H1 (cell line): ENCODE data around the gene NRK. TPM values are rescaled to one million over a fixed set of nuclear protein-coding genes. Genes with fewer than 3 reads are reported as not detected.

Source experiments
- CTCF ChIA-PET: fragments of 300-600 bp; sonication (Branson Sonifier 250); formaldehyde crosslinking; loops from one replicate; lab custom pipeline; 2021; ENCODE audit not compliant: partially characterized antibody; lab: Charles Lee
- POLR2A ChIA-PET: fragments of 300-600 bp; sonication (Branson Sonifier 250); formaldehyde crosslinking; loops from one replicate; lab custom pipeline; 2021; ENCODE audit warnings: inconsistent platforms; ENCODE audit not compliant: partially characterized antibody; lab: Charles Lee
- DNase-seq, 2 experiments: peaks; one replicate each; pipeline versions ENCODE4 v3.0.0 to v3.0.0-alpha.2; 2010 to 2022; ENCODE audit warnings: low spot score in 2 of 2, low read depth in 1 of 2, mixed read lengths in 1 of 2
- FAIRE-seq: peaks from 2 replicates; lab custom pipeline; 2011; peaks lifted over from hg19 to GRCh38; lab: Jason Lieb, UNC
- H2AFZ ChIP-seq: 2 replicates; pipeline ENCODE4 v1.8.1; 2012; ENCODE audit warnings: low read length, inconsistent platforms
- H2AK5ac ChIP-seq: 2 replicates; pipeline ENCODE4 v1.6.1; 2013; ENCODE audit warnings: low read depth, low read length
- H2BK120ac ChIP-seq: replicated peaks from 2 replicates; pipeline ENCODE3; 2013; ENCODE audit warnings: low read depth, low read length, inconsistent platforms
- H2BK12ac ChIP-seq: 2 replicates; pipeline ENCODE4 v1.6.1; 2013; ENCODE audit warnings: low read depth, low read length
- H2BK15ac ChIP-seq: 2 replicates; pipeline ENCODE4 v1.6.1; 2013; ENCODE audit warnings: low read length
- H2BK20ac ChIP-seq: 2 replicates; pipeline ENCODE4 v1.6.1; 2013; ENCODE audit warnings: low read length
- H2BK5ac ChIP-seq: 2 replicates; pipeline ENCODE4 v1.6.1; 2013; ENCODE audit warnings: low read depth, low read length
- H3K14ac ChIP-seq: 2 replicates; pipeline ENCODE4 v1.6.1; 2013; ENCODE audit warnings: inconsistent platforms; ENCODE audit not compliant: insufficient read length
- H3K18ac ChIP-seq: 2 replicates; pipeline ENCODE4 v1.6.1; 2013; ENCODE audit warnings: low read length; ENCODE audit errors: extremely low read depth
- H3K23ac ChIP-seq: 2 replicates; pipeline ENCODE4 v1.6.1; 2013; ENCODE audit warnings: inconsistent platforms; ENCODE audit not compliant: insufficient read length
- H3K23me2 ChIP-seq: 2 replicates; pipeline ENCODE4 v1.6.1; 2013; ENCODE audit warnings: low read depth, low read length
- H3K27ac ChIP-seq: 2 replicates; pipeline ENCODE4 v1.6.1; 2011; ENCODE audit warnings: low read depth, low read length, inconsistent platforms
- H3K27me3 ChIP-seq, 4 experiments: replicated peaks in 1 of 4; 1 replicate in 1 of 4; 2 replicates in 3 of 4; pipeline versions ENCODE4 v1.6.1 to v1.8.1; 2011 to 2013; ENCODE audit warnings: low read length in 3 of 4, mild to moderate bottlenecking in 3 of 4, inconsistent platforms in 2 of 4, mixed read lengths in 2 of 4, moderate library complexity in 1 of 4; ENCODE audit not compliant: control insufficient read depth in 3 of 4, insufficient read depth in 3 of 4; ENCODE audit errors: extremely low read depth in 1 of 4
- H3K36me3 ChIP-seq, 4 experiments: 2 replicates each; pipeline versions ENCODE4 v1.6.1 to v1.8.1; 2011 to 2013; ENCODE audit warnings: mild to moderate bottlenecking in 4 of 4, low read length in 3 of 4, moderate library complexity in 2 of 4, control low read depth in 1 of 4, inconsistent platforms in 1 of 4; ENCODE audit not compliant: insufficient read depth in 4 of 4, control insufficient read depth in 2 of 4
- H3K4ac ChIP-seq: replicated peaks from 2 replicates; pipeline ENCODE3; 2013; ENCODE audit warnings: low read length, low read depth, mixed read lengths, inconsistent platforms; ENCODE audit not compliant: insufficient read length
- H3K4me1 ChIP-seq, 4 experiments: replicated peaks in 1 of 4; 1 replicate in 1 of 4; 2 replicates in 3 of 4; pipeline versions ENCODE4 v1.6.1 to v1.8.1; 2011 to 2013; ENCODE audit warnings: low read length in 3 of 4, inconsistent platforms in 2 of 4, mixed read lengths in 1 of 4; ENCODE audit not compliant: insufficient read depth in 4 of 4, control insufficient read depth in 3 of 4
- H3K4me2 ChIP-seq, 2 experiments: 2 replicates each; pipeline versions ENCODE4 v1.6.1 to v1.8.1; 2011 to 2013; ENCODE audit warnings: low read depth in 2 of 2, low read length in 2 of 2, control low read depth in 1 of 2, inconsistent platforms in 1 of 2, mild to moderate bottlenecking in 1 of 2; ENCODE audit not compliant: insufficient read depth in 1 of 2
- H3K4me3 ChIP-seq, 4 experiments: fragments of 200-600, 300-600 bp in 1 of 4; sonication (generic), shearing (Covaris generic), sonication (Bioruptor Twin) in 1 of 4; 2 replicates each; pipeline versions ENCODE4 v1.5.1 to v1.8.1; 2011 to 2016; ENCODE audit warnings: low read length in 4 of 4, low read depth in 3 of 4, control low read depth in 2 of 4, inconsistent platforms in 2 of 4, mild to moderate bottlenecking in 2 of 4, mixed read lengths in 1 of 4, moderate library complexity in 1 of 4; ENCODE audit not compliant: insufficient read depth in 2 of 4; ENCODE audit errors: extremely low read depth in 1 of 4
- H3K56ac ChIP-seq: replicated peaks from 2 replicates; pipeline ENCODE3; 2013; ENCODE audit warnings: low read depth, mild to moderate bottlenecking, mixed read lengths, low read length, inconsistent platforms; ENCODE audit not compliant: insufficient read length
- H3K79me1 ChIP-seq: 2 replicates; pipeline ENCODE4 v1.6.1; 2013; ENCODE audit warnings: low read depth, low read length, control low read depth
- H3K79me2 ChIP-seq, 2 experiments: 2 replicates each; pipeline versions ENCODE4 v1.6.1 to v1.8.1; 2012 to 2013; ENCODE audit warnings: low read length in 2 of 2, mild to moderate bottlenecking in 2 of 2, inconsistent platforms in 1 of 2; ENCODE audit not compliant: insufficient read depth in 2 of 2, control insufficient read depth in 1 of 2
- H3K9ac ChIP-seq, 4 experiments: replicated peaks in 1 of 4; 1 replicate in 1 of 4; 2 replicates in 3 of 4; pipeline versions ENCODE4 v1.6.1 to v1.8.1; 2011 to 2013; ENCODE audit warnings: low read depth in 3 of 4, low read length in 3 of 4, control low read depth in 2 of 4, mild to moderate bottlenecking in 2 of 4, moderate library complexity in 2 of 4, inconsistent platforms in 1 of 4; ENCODE audit errors: extremely low read depth in 1 of 4
- H3K9me3 ChIP-seq, 2 experiments: 2 replicates each; pipeline versions ENCODE4 v1.6.1 to v1.8.1; 2012 to 2013; ENCODE audit warnings: mild to moderate bottlenecking in 2 of 2, moderate library complexity in 2 of 2, control low read depth in 1 of 2, inconsistent platforms in 1 of 2, low read depth in 1 of 2, low read length in 1 of 2, mixed read lengths in 1 of 2; ENCODE audit not compliant: insufficient read depth in 2 of 2
- H4K20me1 ChIP-seq, 2 experiments: replicated peaks in 1 of 2; 2 replicates each; pipeline versions ENCODE3 to v1.8.1; 2011 to 2013; ENCODE audit warnings: inconsistent platforms in 2 of 2, low read length in 2 of 2, mild to moderate bottlenecking in 1 of 2; ENCODE audit not compliant: insufficient read depth in 2 of 2, control insufficient read depth in 1 of 2
- H4K5ac ChIP-seq: 2 replicates; pipeline ENCODE4 v1.6.1; 2013; ENCODE audit warnings: low read length, low read depth, mixed read lengths, inconsistent platforms; ENCODE audit not compliant: insufficient read length
- H4K8ac ChIP-seq: 2 replicates; pipeline ENCODE4 v1.8.0; 2013; ENCODE audit warnings: mild to moderate bottlenecking, moderate library complexity, low read length, inconsistent platforms; ENCODE audit not compliant: insufficient read depth; ENCODE audit errors: extremely low read depth
- H4K91ac ChIP-seq: replicated peaks from 2 replicates; pipeline ENCODE3; 2013; ENCODE audit warnings: low read length, mixed read lengths, inconsistent platforms; ENCODE audit not compliant: insufficient read length
- CBX5 ChIP-seq: fragments of 300-800, 300-1000 bp; sonication (generic); IDR thresholded peaks from 2 replicates; pipeline ENCODE4 v1.7.1; 2016; ENCODE audit warnings: antibody characterized with exemption, low read length, low read depth
- CHD2 ChIP-seq: IDR thresholded peaks from 2 replicates; pipeline ENCODE4 v1.6.1; 2012; ENCODE audit warnings: low read length, improper control_type of control experiment
- HDAC2 ChIP-seq, 2 experiments: fragments of 300-600 bp in 1 of 2; sonication (generic) in 1 of 2; IDR thresholded peaks; 2 replicates each; pipeline ENCODE4 v1.6.1; 2011 to 2012; ENCODE audit warnings: low read depth in 2 of 2, low read length in 2 of 2, mild to moderate bottlenecking in 2 of 2, moderate library complexity in 2 of 2, borderline replicate concordance in 1 of 2, inconsistent platforms in 1 of 2
- KDM4A ChIP-seq: IDR thresholded peaks from one replicate; pipeline ENCODE4 v1.7.1; 2012; ENCODE audit warnings: low read depth, mild to moderate bottlenecking, moderate library complexity, low read length, inconsistent platforms; ENCODE audit not compliant: severe bottlenecking
- KDM5A ChIP-seq: fragments of 200-600 bp; IDR thresholded peaks from 2 replicates; pipeline ENCODE4 v1.7.1; 2012; ENCODE audit warnings: mild to moderate bottlenecking, low read length, inconsistent platforms, mixed read lengths
- SAP30 ChIP-seq: fragments of 300-600 bp; sonication (generic); IDR thresholded peaks from 2 replicates; pipeline ENCODE4 v1.7.1; 2012; ENCODE audit warnings: low read length, moderate library complexity, mild to moderate bottlenecking, inconsistent platforms; ENCODE audit not compliant: insufficient read depth, insufficient replicate concordance
- SIN3A ChIP-seq, 2 experiments: IDR thresholded peaks in 1 of 2; conservative IDR thresholded peaks in 1 of 2; 2 replicates each; pipeline ENCODE4 v1.6.1; 2011 to 2012; ENCODE audit warnings: low read length in 2 of 2, improper control_type of control experiment in 1 of 2, low read depth in 1 of 2, mild to moderate bottlenecking in 1 of 2
- WGBS, 2 experiments: shearing (Covaris generic) in 1 of 2; methylation state at CpG; one replicate each; pipeline versions ENCODE4 v1.1.6 to v1.1.7; 2013 to 2015; ENCODE audit warnings: low lambda C conversion rate in 2 of 2, mixed read lengths in 2 of 2, inconsistent platforms in 1 of 2, low coverage in 1 of 2, missing lambda C conversion rate in 1 of 2; ENCODE audit not compliant: insufficient replicate concordance in 2 of 2, insufficient coverage in 1 of 2, insufficient read length in 1 of 2; ENCODE audit errors: extremely low coverage in 1 of 2, missing lambda C conversion rate in 1 of 2; 5-methylcytosine and 5-hydroxymethylcytosine counted together
- polyA plus RNA-seq, 7 experiments: library from polyadenylated mRNA; depleted of rRNA in 3 of 7; stranded (reverse) in 5 of 7; unstranded in 2 of 7; fragments of >200 nt in 5 of 7; fragments of 200-250 nt in 2 of 7; gene quantifications; 1 replicate in 5 of 7; 2 replicates in 1 of 7; 4 replicates in 1 of 7; pipeline versions ENCODE4 v1.2.1 to v1.2.3, GENCODE V29; 2011 to 2013; ENCODE audit warnings: missing spikeins in 2 of 7, mixed read lengths in 2 of 7
- total RNA-seq: library from RNA; stranded (reverse); fragmentation: NEBNext Ultra II Directional; extraction: Animal tissue kit (Norgen Biotek cat#: 25700); gene quantifications from 2 replicates; pipeline ENCODE4 v1.2.1, GENCODE V29; 2021
- TF ChIP-seq, protein P1 (sequence below): IDR thresholded peaks from 2 replicates; pipeline ENCODE4 v1.6.1; 2012; ENCODE audit warnings: low read length, inconsistent platforms

Gene NRK
- total and polyA plus RNA-seq, 2 of the 8 experiments (the other 6 are each of a cell fraction or from before 2014, with no cell fraction given) = 0.86 to 8.3 TPM

DNA sequence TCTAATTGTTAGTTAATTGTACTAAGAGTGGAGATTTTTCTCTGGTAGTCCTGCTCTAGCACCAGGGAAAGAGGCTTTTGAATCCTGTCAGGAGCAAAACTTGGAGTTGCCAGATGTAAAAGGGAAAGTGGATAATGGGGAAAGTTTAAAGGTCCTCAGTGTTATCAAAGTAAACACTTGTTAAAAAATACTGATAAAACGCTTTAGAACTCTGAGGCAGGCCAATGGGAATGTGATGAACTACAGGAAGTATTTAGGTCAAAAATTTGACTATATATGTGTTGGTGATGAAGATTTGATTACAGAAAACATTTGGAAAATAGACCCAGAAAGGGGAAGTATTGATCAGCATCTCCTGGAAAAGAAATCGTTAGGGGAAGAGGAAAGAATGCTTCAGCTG lies 183.3 kb downstream of the NRK start:
- no peaks in the 10 kb centered on the region for H3K4me1 ChIP-seq
- H3K14ac ChIP-seq = no peak overlapping the region
- no peak overlapping the region for H3K9ac ChIP-seq
- H3K23me2 ChIP-seq = no peaks in the 10 kb centered on the region
- H4K20me1 ChIP-seq = no peaks in the 10 kb centered on the region
- H2BK5ac ChIP-seq = no peak overlapping the region
- no peak overlapping the region for H4K5ac ChIP-seq
- no peak overlapping the region for H2BK12ac ChIP-seq
- no peak overlapping the region for H2AFZ ChIP-seq
- H3K9me3 ChIP-seq = peaks cover 0 to 3% of the 10 kb centered on the region in 2 experiments; a peak in 1 of 4 replicates
- DNase-seq (no peak), FAIRE-seq (no peak)
- H3K23ac ChIP-seq = no peak overlapping the region
- no peak overlapping the region for H2BK20ac ChIP-seq
- ChIA-PET CTCF (no interaction called here), POLR2A (no interaction called here)
- no peaks in the 10 kb centered on the region for H3K79me2 ChIP-seq
- H3K4ac ChIP-seq = no peak overlapping the region
- no peak overlapping the region for H4K8ac ChIP-seq
- no peak overlapping the region for H3K27ac ChIP-seq
- 70% methylated on average over 2 of the region's 2 CpGs; no CpG with 5 or more reads in 1 of the 2 experiments for WGBS, 2 experiments
- no peak overlapping the region for H2BK15ac ChIP-seq
- no peak overlapping the region for H3K56ac ChIP-seq
- no peak overlapping the region for H4K91ac ChIP-seq
- no peak overlapping the region for H2AK5ac ChIP-seq
- H2BK120ac ChIP-seq = no peak overlapping the region
- H3K4me2 ChIP-seq = no peak overlapping the region
- H3K36me3 ChIP-seq = no peaks in the 10 kb centered on the region
- no peak overlapping the region for H3K4me3 ChIP-seq
- no peaks in the 10 kb centered on the region for H3K79me1 ChIP-seq
- H3K27me3 ChIP-seq = no peaks in the 10 kb centered on the region
- H3K18ac ChIP-seq = no peak overlapping the region
- TF ChIP-seq CHD2 (no peak), KDM4A (no peak), SAP30 (no peak), CBX5 (no peak), HDAC2 (IDR thresholded peaks at IDR 0.05; ENCODE audit: borderline replicate concordance in 1 of 2, low read depth in 2 of 2, low read length in 2 of 2) (no peak), SIN3A (conservative IDR thresholded peaks at IDR 0.05 in 1 of 2, IDR thresholded peaks at IDR 0.05 in 1 of 2; ENCODE audit: low read depth in 1 of 2, low read length in 2 of 2) (no peak), KDM5A (no peak)
- TF ChIP-seq, protein P1, sequence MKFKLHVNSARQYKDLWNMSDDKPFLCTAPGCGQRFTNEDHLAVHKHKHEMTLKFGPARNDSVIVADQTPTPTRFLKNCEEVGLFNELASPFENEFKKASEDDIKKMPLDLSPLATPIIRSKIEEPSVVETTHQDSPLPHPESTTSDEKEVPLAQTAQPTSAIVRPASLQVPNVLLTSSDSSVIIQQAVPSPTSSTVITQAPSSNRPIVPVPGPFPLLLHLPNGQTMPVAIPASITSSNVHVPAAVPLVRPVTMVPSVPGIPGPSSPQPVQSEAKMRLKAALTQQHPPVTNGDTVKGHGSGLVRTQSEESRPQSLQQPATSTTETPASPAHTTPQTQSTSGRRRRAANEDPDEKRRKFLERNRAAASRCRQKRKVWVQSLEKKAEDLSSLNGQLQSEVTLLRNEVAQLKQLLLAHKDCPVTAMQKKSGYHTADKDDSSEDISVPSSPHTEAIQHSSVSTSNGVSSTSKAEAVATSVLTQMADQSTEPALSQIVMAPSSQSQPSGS = no peak
